Retina (tissue), 1 donor: Measurements from ENCODE around the gene CTSA.

Experiments
- DNase-seq: peaks from one replicate; pipeline ENCODE4 v3.0.0-alpha.2; 2016

CTSA gene

GRCh38 chr20:45944151-45944964, 53.2 kb downstream of the CTSA start:
- no peak for DNase-seq

DNA sequence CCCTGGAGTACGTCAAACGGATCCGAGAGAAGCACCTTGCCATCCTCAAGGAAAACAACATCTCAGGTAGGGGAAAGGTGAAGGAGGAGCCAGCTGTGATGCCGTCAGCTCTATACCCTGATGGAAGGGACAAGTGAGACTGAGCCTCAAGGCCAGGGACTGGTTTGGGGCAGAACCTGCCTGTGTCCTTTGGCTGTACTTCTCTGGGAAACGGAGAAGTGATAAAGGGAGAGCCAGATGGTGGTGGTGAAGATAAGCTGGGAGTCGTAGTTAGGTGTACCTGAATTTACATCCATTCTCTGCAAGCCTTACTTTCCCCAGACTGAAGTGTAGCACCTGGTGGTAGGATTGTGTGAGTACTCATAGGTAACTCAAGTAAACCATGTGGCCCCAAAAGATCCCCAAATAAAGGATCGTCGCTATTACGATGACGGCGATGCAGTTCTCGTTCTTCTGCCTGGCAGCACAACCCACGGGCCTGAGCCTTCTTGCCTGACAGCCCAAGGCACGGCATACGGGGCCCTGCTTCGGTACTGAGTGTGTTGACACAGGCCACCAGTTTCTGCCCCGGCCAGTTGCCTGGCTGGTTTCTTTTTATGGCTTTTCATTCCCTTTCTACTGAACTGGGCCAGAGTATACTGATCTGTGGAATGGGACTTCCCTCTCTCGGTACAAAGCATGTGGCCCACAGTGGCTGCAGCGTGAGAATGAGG, 54.0 kb downstream of the CTSA start:
- no peak for DNase-seq

GRCh38 chr20:45945678-45946148, 54.6 kb downstream of the CTSA start:
- no peak for DNase-seq

GRCh38 chr20:45946149-45946970, 55.2 kb downstream of the CTSA start:
- DNase-seq = no peak

DNA sequence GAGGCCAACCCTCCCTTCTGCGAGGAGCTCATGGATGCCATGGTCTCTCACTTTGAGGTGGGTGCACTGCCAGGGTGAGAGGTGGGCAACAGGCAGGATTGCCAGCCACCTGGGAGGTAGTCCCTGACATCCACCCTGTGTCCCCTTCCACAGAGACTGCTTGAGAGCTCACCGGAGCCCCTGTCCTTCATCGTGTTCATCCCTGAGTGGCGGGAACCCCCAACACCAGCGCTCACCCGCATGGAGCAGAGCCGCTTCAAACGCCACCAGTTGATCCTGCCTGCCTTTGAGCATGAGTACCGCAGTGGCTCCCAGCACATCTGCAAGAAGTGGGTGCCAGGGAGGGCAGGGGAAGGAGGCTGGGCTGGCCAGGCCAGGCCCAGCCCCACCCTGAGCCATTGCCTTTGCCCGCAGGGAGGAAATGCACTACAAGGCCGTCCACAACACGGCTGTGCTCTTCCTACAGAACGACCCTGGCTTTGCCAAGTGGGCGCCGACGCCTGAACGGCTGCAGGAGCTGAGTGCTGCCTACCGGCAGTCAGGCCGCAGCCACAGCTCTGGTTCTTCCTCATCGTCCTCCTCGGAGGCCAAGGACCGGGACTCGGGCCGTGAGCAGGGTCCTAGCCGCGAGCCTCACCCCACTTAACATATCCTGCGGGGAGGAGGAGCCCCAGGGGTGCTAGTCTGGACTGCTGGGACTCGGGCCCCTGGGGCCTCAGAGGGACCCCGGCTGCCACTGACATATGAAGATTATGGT, 56.2 kb downstream of the CTSA start:
- no peak for DNase-seq

DNA sequence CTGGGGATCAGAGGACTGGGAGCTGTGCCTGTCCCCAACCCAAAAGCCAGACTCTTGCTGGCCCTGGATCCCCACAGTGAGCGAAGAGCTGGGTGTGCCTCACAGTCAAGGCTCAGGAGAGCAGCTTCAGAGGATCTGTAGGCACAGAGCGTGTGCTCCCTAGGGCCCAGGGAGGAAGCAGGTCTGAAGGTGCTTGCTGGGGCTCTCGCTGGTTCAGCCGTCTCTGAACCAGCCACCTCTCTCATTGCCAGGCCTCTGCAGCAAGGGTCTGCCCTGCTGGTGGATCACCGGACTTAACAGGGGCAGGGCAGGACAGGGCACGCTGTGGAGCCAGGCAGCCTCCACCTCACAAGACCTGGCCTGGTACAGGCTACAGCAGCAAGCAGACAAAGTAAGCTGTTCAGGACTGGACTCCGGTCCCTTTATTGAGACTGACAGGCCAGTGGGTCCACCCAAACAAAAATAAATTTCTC, 57.2 kb downstream of the CTSA start:
- DNase-seq = no peak
